ENCODE measurements around the gene ACTN3.

- TF ChIP-seq CTCF (IDR thresholded peaks at IDR 0.05), result no peak
- no peak for TF ChIP-seq POLR2A (IDR thresholded peaks at IDR 0.05)
- no peak for TF ChIP-seq EP300 (IDR thresholded peaks at IDR 0.05)
- no peak for TF ChIP-seq POLR2AphosphoS5 (IDR thresholded peaks at IDR 0.05)
Observed at GRCh38 chr11:66539870-66540213, 6.9 kb upstream of the ACTN3 start.

Measured in sigmoid colon (tissue), 4 donors.